K562 (cell line): ENCODE measurements around the gene EMC1. TPM values are rescaled to one million over a fixed set of nuclear protein-coding genes. Genes with fewer than 3 reads are reported as not detected.
A peak's percentile ranks its signal among the peaks of the same experiment; 100 is the strongest.

Source experiments
- ARID3B ChIP-seq: fragments of 250-450 bp; sonication (Bioruptor Pico); IDR thresholded peaks from 2 replicates; pipeline ENCODE4 v1.4.0; 2020; ENCODE audit warnings: borderline replicate concordance
- BRD9 ChIP-seq: fragments of 450-650 bp; IDR thresholded peaks from 2 replicates; pipeline ENCODE4 v1.6.1; 2018; ENCODE audit warnings: low read depth; ENCODE audit not compliant: partially characterized antibody
- IFI16 ChIP-seq: fragments of 250-450 bp; sonication (Bioruptor Pico); IDR thresholded peaks from 2 replicates; pipeline ENCODE4 v2.1.2; 2022; ENCODE audit warnings: mild to moderate bottlenecking, inconsistent platforms
- MTA1 ChIP-seq: fragments of 450-650 bp; IDR thresholded peaks from 2 replicates; pipeline ENCODE4 v1.6.1; 2017; ENCODE audit warnings: borderline replicate concordance
- NEUROD1 ChIP-seq: fragments of 150-350 bp; IDR thresholded peaks from 2 replicates; pipeline ENCODE4 v1.6.1; 2014; ENCODE audit warnings: borderline replicate concordance, low read length, low read depth; ENCODE audit not compliant: partially characterized antibody
- PHF21A ChIP-seq: fragments of 450-650 bp; IDR thresholded peaks from 2 replicates; pipeline ENCODE4 v1.6.1; 2017; ENCODE audit warnings: low read depth, borderline replicate concordance
- PML ChIP-seq: IDR thresholded peaks from 2 replicates; pipeline ENCODE4 v1.6.1; 2012; ENCODE audit warnings: low read length, inconsistent platforms
- POLR2H ChIP-seq: IDR thresholded peaks from 2 replicates; pipeline ENCODE4 v1.6.1; 2016; ENCODE audit warnings: missing genetic modification characterization, low read depth, mild to moderate bottlenecking, control low read depth, missing compliant biosample characterization, moderate library complexity
- RBM17 ChIP-seq: fragments of 200-400 bp; formaldehyde crosslinking; IDR thresholded peaks from 2 replicates; pipeline ENCODE4 v1.6.1; 2017; ENCODE audit warnings: low read depth, mild to moderate bottlenecking, low read length, borderline replicate concordance
- SMARCE1 ChIP-seq: fragments of 450-650 bp; IDR thresholded peaks from 2 replicates; pipeline ENCODE4 v1.7.1; 2016; ENCODE audit warnings: mild to moderate bottlenecking
- SRF ChIP-seq, 2 experiments: fragments of 250-450, 450-650 bp in 1 of 2; sonication (Bioruptor Pico) in 1 of 2; sonication (generic) in 1 of 2; formaldehyde crosslinking; IDR thresholded peaks; 2 replicates each; pipeline versions ENCODE4 v1.5.0 to v1.5.1; 2020 to 2022; ENCODE audit warnings: mild to moderate bottlenecking in 1 of 2, missing genetic modification reagents in 1 of 2
- ZNF384 ChIP-seq: IDR thresholded peaks from 2 replicates; pipeline ENCODE4 v1.6.1; 2012; ENCODE audit warnings: low read depth, low read length, improper control_type of control experiment
- polyA plus RNA-seq, 8 experiments: library from polyadenylated mRNA; depleted of rRNA in 4 of 8; stranded (reverse) in 5 of 8; unstranded in 3 of 8; fragments of >200 nt; fragmentation: Nextera tagmentation in 2 of 8; fragmentation: Illumina TruSeq in 1 of 8; extraction: Ambion mirVana in 2 of 8; extraction: Trizol in 1 of 8; gene quantifications; 2 replicates each; pipeline versions ENCODE4 v1.2.1 to v1.2.3, GENCODE V29; 2011 to 2014; ENCODE audit warnings: inconsistent platforms in 1 of 8, missing spikeins in 1 of 8
- total RNA-seq, 7 experiments: library from RNA; depleted of rRNA in 6 of 7; stranded (reverse); fragments of >200 nt in 6 of 7; fragmentation: Illumina TruSeq in 2 of 7; extraction: Trizol in 2 of 7; gene quantifications; 2 replicates each; pipeline versions ENCODE4 v1.2.1 to v1.2.3, GENCODE V29; 2011 to 2021; ENCODE audit warnings: low replicate concordance in 1 of 7
- TF ChIP-seq, protein P1 (sequence below): fragments of 200-400 bp; formaldehyde crosslinking; IDR thresholded peaks from 2 replicates; pipeline ENCODE4 v1.6.1; 2017; ENCODE audit warnings: mild to moderate bottlenecking, low read depth, low read length, moderate library complexity
- TF ChIP-seq, protein P2 (sequence below), 2 experiments: fragments of 250-450 bp in 1 of 2; fragments of 450-650 bp in 1 of 2; sonication (Bioruptor Pico) in 1 of 2; IDR thresholded peaks; 2 replicates each; pipeline versions ENCODE4 v1.6.1 to v1.8.0; 2016 to 2021; ENCODE audit warnings: mild to moderate bottlenecking in 2 of 2, moderate library complexity in 2 of 2, missing compliant biosample characterization in 1 of 2, missing genetic modification characterization in 1 of 2
- TF ChIP-seq, protein P3 (sequence below): fragments of 250-450 bp; sonication (Bioruptor Pico); IDR thresholded peaks from 2 replicates; pipeline ENCODE4 v1.8.0; 2021; ENCODE audit warnings: moderate library complexity, mild to moderate bottlenecking, inconsistent platforms

EMC1 gene
- total and polyA plus RNA-seq, 9 of the 15 experiments (the other 6 are each of a cell fraction or from before 2014, with no cell fraction given), result 17.8 to 88.2 (median 37.4) TPM

DNA sequence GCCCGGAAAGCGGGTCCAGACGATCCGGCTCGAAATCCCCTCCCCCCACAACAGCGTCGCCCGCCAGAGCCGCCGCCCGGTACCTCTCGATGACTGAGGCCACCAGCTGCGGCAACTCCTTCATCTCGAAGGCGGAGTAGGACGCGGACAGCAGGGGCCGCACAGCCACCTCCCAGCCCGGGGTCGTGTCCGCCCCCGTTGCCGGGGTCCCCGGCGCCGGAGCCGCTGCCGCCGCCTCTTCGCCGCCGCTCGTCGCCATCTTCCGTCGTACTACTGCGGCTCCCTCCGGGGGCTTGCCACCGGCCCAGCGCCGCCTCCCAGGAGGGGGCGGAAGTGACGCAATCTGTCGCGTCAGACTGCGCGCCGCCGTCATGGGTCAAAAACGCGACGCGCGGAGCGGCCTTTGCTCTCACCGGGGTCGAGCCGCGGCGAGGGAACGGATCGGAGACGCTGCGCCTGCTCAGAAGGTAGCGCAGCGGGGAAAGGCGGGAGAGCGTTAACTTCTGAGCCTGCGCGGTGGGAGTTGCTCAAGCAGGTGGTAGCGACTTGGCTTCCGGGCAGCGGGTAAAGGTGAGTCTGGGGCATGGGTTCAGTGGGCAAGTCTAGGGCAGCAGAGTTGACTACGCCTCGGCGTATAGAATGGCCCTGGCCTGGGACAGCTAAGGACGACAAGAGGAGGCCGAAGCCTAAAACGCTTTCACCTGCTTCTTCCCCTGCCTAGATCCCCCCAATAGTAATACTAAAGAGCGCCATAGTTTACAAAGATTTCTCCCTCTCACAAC lies 41.1 kb downstream of the EMC1 start, which contains the start of gene UBR4 (continued):
- TF ChIP-seq POLR2H (tag) (peak; percentile 91), PHF21A (peak; percentile 35; the same call in 1 of the 2 replicates), SRF (CRISPR knock-in tag; IDR thresholded peaks at IDR 0.05) (peak in 1 of 2 experiments; percentile 70; a peak in 2 of 4 replicates), BRD9 (no peak), IFI16 (no peak), ARID3B (CRISPR knock-in tag) (no peak), ZNF384 (no peak; the same call in 1 of the 2 replicates), MTA1 (peak; percentile 100), SMARCE1 (no peak), PML (no peak), NEUROD1 (peak; percentile 80), RBM17 (no peak)
- TF ChIP-seq, protein P1, sequence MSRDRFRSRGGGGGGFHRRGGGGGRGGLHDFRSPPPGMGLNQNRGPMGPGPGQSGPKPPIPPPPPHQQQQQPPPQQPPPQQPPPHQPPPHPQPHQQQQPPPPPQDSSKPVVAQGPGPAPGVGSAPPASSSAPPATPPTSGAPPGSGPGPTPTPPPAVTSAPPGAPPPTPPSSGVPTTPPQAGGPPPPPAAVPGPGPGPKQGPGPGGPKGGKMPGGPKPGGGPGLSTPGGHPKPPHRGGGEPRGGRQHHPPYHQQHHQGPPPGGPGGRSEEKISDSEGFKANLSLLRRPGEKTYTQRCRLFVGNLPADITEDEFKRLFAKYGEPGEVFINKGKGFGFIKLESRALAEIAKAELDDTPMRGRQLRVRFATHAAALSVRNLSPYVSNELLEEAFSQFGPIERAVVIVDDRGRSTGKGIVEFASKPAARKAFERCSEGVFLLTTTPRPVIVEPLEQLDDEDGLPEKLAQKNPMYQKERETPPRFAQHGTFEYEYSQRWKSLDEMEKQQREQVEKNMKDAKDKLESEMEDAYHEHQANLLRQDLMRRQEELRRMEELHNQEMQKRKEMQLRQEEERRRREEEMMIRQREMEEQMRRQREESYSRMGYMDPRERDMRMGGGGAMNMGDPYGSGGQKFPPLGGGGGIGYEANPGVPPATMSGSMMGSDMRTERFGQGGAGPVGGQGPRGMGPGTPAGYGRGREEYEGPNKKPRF, result no peak
- TF ChIP-seq, protein P2, sequence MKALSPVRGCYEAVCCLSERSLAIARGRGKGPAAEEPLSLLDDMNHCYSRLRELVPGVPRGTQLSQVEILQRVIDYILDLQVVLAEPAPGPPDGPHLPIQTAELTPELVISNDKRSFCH (CRISPR knock-in tag; IDR thresholded peaks at IDR 0.05), result no peak
- TF ChIP-seq, protein P2 (tag; IDR thresholded peaks at IDR 0.05), result peak; percentile 64
- TF ChIP-seq, protein P3, sequence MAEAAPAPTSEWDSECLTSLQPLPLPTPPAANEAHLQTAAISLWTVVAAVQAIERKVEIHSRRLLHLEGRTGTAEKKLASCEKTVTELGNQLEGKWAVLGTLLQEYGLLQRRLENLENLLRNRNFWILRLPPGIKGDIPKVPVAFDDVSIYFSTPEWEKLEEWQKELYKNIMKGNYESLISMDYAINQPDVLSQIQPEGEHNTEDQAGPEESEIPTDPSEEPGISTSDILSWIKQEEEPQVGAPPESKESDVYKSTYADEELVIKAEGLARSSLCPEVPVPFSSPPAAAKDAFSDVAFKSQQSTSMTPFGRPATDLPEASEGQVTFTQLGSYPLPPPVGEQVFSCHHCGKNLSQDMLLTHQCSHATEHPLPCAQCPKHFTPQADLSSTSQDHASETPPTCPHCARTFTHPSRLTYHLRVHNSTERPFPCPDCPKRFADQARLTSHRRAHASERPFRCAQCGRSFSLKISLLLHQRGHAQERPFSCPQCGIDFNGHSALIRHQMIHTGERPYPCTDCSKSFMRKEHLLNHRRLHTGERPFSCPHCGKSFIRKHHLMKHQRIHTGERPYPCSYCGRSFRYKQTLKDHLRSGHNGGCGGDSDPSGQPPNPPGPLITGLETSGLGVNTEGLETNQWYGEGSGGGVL, result no peak
